Colonic mucosa (tissue), 4 donors: ENCODE measurements around the gene TUBA3D. TPM values are rescaled to one million over a fixed set of nuclear protein-coding genes. Genes with fewer than 3 reads are reported as not detected.
"Not testable (repeated sequence)": the region's sequence is repeated elsewhere in the genome, so short reads cannot be mapped to it uniquely, and the experiment has no call there.

ENCODE experiments used
- DNase-seq: peaks from one replicate; pipeline ENCODE4 v3.0.0-alpha.2; 2020
- H3K27ac ChIP-seq: fragments of 200-600 bp; one replicate; pipeline ENCODE4 v1.8.0; 2021
- H3K27me3 ChIP-seq: fragments of 200-600 bp; one replicate; pipeline ENCODE4 v1.8.0; 2021
- H3K36me3 ChIP-seq: fragments of 200-600 bp; one replicate; pipeline ENCODE4 v1.8.0; 2021
- H3K4me1 ChIP-seq: fragments of 200-600 bp; one replicate; pipeline ENCODE4 v1.8.0; 2021; ENCODE audit warnings: mild to moderate bottlenecking
- H3K4me3 ChIP-seq: fragments of 200-600 bp; one replicate; pipeline ENCODE4 v1.8.0; 2021
- H3K9ac ChIP-seq, 2 donors: one replicate each; pipeline ENCODE4 v1.7.0; 2013; ENCODE audit warnings: control low read depth in 2 of 2, low read depth in 2 of 2, low read length in 2 of 2
- H3K9me3 ChIP-seq: fragments of 200-600 bp; one replicate; pipeline ENCODE4 v1.8.0; 2021
- CTCF ChIP-seq: fragments of 200-600 bp; IDR thresholded peaks from one replicate; pipeline ENCODE4 v1.8.0; 2022; ENCODE audit warnings: antibody characterized with exemption, mild to moderate bottlenecking
- intact Hi-C: fragments of 100-400 bp; cut with DNase I; formaldehyde crosslinking; loops from one replicate; pipeline ENCODE4 v1.14.1; 2022
- total RNA-seq, 2 donors: library from RNA; stranded (reverse); fragmentation: NEBNext Ultra II Directional in 1 of 2; extraction: Animal tissue kit (Norgen Biotek cat#: 25700) in 1 of 2; gene quantifications; one replicate each; pipeline ENCODE4 v1.2.1, GENCODE V29; 2021
- donor health status: healthy.
- donor health status: DM: no; HTN: no; CAD: no.
- donor health status: DM: no; HTN: no; CAD: no.

TUBA3D gene
- total RNA-seq, 2 donors from 2014 or later: not detected

- not testable (repeated sequence) for H3K4me1 ChIP-seq, H3K9ac ChIP-seq, H3K9me3 ChIP-seq, H3K4me3 ChIP-seq, H3K27me3 ChIP-seq, H3K27ac ChIP-seq, H3K36me3 ChIP-seq, DNase-seq
- intact Hi-C loops: loop anchor here (5.0 kb wide), 1 partner anchor 1298 kb away; no protein-coding TSS in a partner anchor
These were observed 9.1 kb downstream of the TUBA3D start for GRCh38 chr2:131484906-131485460.

- H3K27me3 ChIP-seq, H3K36me3 ChIP-seq, H3K9ac ChIP-seq, H3K9me3 ChIP-seq, H3K27ac ChIP-seq, H3K4me1 ChIP-seq, H3K4me3 ChIP-seq, DNase-seq: not testable (repeated sequence)
- intact Hi-C loops: loop anchor here (5.0 kb wide), 1 partner anchor 1299 kb away; no protein-coding TSS in a partner anchor
These were observed 10.4 kb downstream of the TUBA3D start for GRCh38 chr2:131486201-131486902.

GRCh38 chr2:131488306-131489205 lies 12.6 kb downstream of the TUBA3D start:
- no peak overlapping the region for H3K27ac ChIP-seq
- H3K4me1 ChIP-seq: no peaks in the 10 kb centered on the region
- DNase-seq: no peak
- no peak overlapping the region for H3K4me3 ChIP-seq
- no peak overlapping the region for H3K9ac ChIP-seq
- intact Hi-C loops: loop anchor here (5.0 kb wide), 1 partner anchor 1301 kb away; no protein-coding TSS in a partner anchor
- no peaks in the 10 kb centered on the region for H3K9me3 ChIP-seq
- no peaks in the 10 kb centered on the region for H3K36me3 ChIP-seq
- no peak for TF ChIP-seq CTCF
- H3K27me3 ChIP-seq: no peaks in the 10 kb centered on the region

GRCh38 chr2:131490616-131491468 lies 14.9 kb downstream of the TUBA3D start:
- H3K27me3 ChIP-seq, H3K36me3 ChIP-seq, H3K9me3 ChIP-seq, H3K4me1 ChIP-seq: not testable (repeated sequence)
- DNase-seq: peak; percentile 36
- H3K9ac ChIP-seq: peak overlapping the region; percentile 40 to 66
- intact Hi-C loops: loop anchor here (10.0 kb wide), 1 partner anchor 184 kb away; no protein-coding TSS in a partner anchor
- H3K27ac ChIP-seq: peak overlapping the region; percentile 20
- H3K4me3 ChIP-seq: peak overlapping the region; percentile 79

- peak overlapping the region; percentile 79 for H3K4me3 ChIP-seq
- not testable (repeated sequence) for H3K36me3 ChIP-seq, H3K9me3 ChIP-seq, H3K27me3 ChIP-seq, DNase-seq, H3K4me1 ChIP-seq
- peak overlapping the region; percentile 40 to 66 for H3K9ac ChIP-seq
- H3K27ac ChIP-seq: peak overlapping the region; percentile 20
- intact Hi-C loops: loop anchor here (10.0 kb wide), 1 partner anchor 183 kb away; no protein-coding TSS in a partner anchor
These were observed 15.5 kb downstream of the TUBA3D start for GRCh38 chr2:131491469-131491836.

- Histone ChIP-seq H3K9ac (peak within 1 kb of the TSS; percentile 88 to 95), H3K4me3 (peak within 1 kb of the TSS; percentile 79), H3K27ac (peak within 1 kb of the TSS; percentile 94)
- not testable (repeated sequence) for H3K27me3 ChIP-seq, H3K36me3 ChIP-seq, H3K9me3 ChIP-seq, H3K4me1 ChIP-seq, DNase-seq
- intact Hi-C loops: loop anchor here (10.0 kb wide), 1 partner anchor 183 kb away; no protein-coding TSS in a partner anchor
These were observed 16.1 kb downstream of the TUBA3D start, which contains the start of gene MZT2A for GRCh38 chr2:131492015-131492417. TSS of gene MZT2A (minus strand) at chr2:131492397. CDS start at chr2:131492376, 21 bp downstream.

- Histone ChIP-seq H3K27ac (peak overlapping the region; percentile 94), H3K27me3 (no peaks in the 10 kb centered on the region), H3K4me1 (peaks cover 4% of the 10 kb centered on the region), H3K36me3 (no peaks in the 10 kb centered on the region), H3K4me3 (peak overlapping the region; percentile 79), H3K9me3 (no peaks in the 10 kb centered on the region), H3K9ac (peak overlapping the region; percentile 88 to 95)
- TF ChIP-seq CTCF: peak; percentile 70
- intact Hi-C loops: loop anchor here (10.0 kb wide), 1 partner anchor 182 kb away; no protein-coding TSS in a partner anchor
- DNase-seq: peak; percentile 93
These were observed 16.7 kb downstream of the TUBA3D start for GRCh38 chr2:131492418-131493198.
